Right atrium auricular region (tissue), 2 donors: ENCODE results near the gene MICA. TPM values are rescaled to one million over a fixed set of nuclear protein-coding genes. Genes with fewer than 3 reads are reported as not detected.

Experiments
- DNase-seq: peaks from one replicate; pipeline ENCODE4 v3.0.0-alpha.2; 2019; ENCODE audit warnings: low spot score
- H3K27ac ChIP-seq, 2 donors: fragments of 200-600 bp; sonication (generic); 1 replicate in 1 of 2; 2 replicates in 1 of 2; pipeline ENCODE4 v1.5.1; 2016 to 2019
- H3K27me3 ChIP-seq, 2 donors: fragments of 200-600 bp; sonication (generic); one replicate each; pipeline versions ENCODE4 v1.5.1 to v1.6.0; 2017 to 2019
- H3K36me3 ChIP-seq: fragments of 200-600 bp; sonication (generic); one replicate; pipeline ENCODE4 v1.5.1; 2016
- H3K4me1 ChIP-seq, 2 donors: fragments of 200-600 bp; sonication (generic); one replicate each; pipeline versions ENCODE4 v1.5.1 to v1.6.0; 2017 to 2019
- H3K4me3 ChIP-seq, 2 donors: fragments of 200-600 bp; sonication (generic); 1 replicate in 1 of 2; 2 replicates in 1 of 2; pipeline ENCODE4 v1.5.1; 2017 to 2019; ENCODE audit warnings: mild to moderate bottlenecking in 1 of 2, moderate library complexity in 1 of 2
- H3K9me3 ChIP-seq, 2 donors: fragments of 200-600 bp; sonication (generic); one replicate each; pipeline ENCODE4 v1.5.1; 2019
- total RNA-seq, 2 donors: library from RNA; depleted of rRNA; stranded (reverse); fragments of >200 nt; gene quantifications; one replicate each; pipeline ENCODE4 v1.1.0, GENCODE V29; 2016
- TF ChIP-seq, protein P1 (sequence below), 2 donors: fragments of 200-600 bp; sonication (generic); IDR thresholded peaks; one replicate each; pipeline ENCODE4 v1.5.1; 2019; ENCODE audit warnings: antibody characterized with exemption in 2 of 2

The MICA gene
- total RNA-seq, result 10 to 100 TPM; 11.1 to 15.1 TPM

DNA sequence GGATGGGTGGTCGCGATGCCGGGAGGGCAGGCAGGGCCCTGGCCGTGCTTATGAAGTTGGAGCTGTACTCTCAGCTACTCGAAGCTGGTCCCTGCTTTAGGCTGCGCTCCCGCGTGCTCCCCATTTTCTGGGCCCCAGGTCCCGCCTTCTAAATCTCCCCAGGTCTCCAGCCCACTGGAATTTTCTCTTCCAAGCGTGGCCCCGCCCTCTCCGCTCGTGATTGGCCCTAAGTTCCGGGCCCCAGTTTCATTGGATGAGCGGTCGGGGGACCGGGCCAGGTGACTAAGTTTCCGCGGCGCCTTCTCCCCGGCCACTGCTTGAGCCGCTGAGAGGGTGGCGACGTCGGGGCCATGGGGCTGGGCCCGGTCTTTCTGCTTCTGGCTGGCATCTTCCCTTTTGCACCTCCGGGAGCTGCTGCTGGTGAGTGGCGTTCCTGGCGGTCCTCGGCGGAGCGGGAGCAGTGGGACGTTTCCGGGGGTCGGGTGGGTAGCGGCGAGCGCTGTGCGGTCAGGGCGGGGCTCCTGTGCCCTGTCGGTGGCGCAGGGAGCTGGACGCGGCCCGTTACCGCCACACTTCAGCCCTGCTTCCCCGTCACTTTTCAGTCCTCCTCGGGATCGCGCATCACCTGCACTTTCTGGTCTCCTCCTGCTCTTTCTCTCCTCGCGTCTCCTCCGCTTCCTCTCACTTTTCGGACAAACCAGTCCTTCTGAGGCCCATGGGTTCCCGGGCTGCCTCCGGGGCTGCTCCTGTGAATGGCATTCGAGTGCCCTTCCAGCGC, at the start of gene MICA:
MICA (plus strand) TSS at position 313 of the 778 bp plus-strand sequence; CDS start at position 351, 38 bp downstream.
- Histone ChIP-seq H3K27ac (peak within 1 kb of the TSS; percentile 99), H3K4me3 (peak within 1 kb of the TSS; percentile 53 to 75), H3K9me3 (no peaks in the 10 kb centered on the region), H3K36me3 (no peaks in the 10 kb centered on the region), H3K4me1 (peaks cover 0 to 56% of the 10 kb centered on the region in 2 donors), H3K27me3 (no peaks in the 10 kb centered on the region)
- TF ChIP-seq, protein P1, sequence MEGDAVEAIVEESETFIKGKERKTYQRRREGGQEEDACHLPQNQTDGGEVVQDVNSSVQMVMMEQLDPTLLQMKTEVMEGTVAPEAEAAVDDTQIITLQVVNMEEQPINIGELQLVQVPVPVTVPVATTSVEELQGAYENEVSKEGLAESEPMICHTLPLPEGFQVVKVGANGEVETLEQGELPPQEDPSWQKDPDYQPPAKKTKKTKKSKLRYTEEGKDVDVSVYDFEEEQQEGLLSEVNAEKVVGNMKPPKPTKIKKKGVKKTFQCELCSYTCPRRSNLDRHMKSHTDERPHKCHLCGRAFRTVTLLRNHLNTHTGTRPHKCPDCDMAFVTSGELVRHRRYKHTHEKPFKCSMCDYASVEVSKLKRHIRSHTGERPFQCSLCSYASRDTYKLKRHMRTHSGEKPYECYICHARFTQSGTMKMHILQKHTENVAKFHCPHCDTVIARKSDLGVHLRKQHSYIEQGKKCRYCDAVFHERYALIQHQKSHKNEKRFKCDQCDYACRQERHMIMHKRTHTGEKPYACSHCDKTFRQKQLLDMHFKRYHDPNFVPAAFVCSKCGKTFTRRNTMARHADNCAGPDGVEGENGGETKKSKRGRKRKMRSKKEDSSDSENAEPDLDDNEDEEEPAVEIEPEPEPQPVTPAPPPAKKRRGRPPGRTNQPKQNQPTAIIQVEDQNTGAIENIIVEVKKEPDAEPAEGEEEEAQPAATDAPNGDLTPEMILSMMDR (IDR thresholded peaks at IDR 0.05), result peak in 1 of 2 donors; percentile 33
- DNase-seq, result peak; percentile 97

- Histone ChIP-seq H3K9me3 (no peaks in the 10 kb centered on the region), H3K36me3 (peaks cover 7% of the 10 kb centered on the region), H3K4me3 (peak overlapping the region in 1 of 2 donors; percentile 4), H3K27me3 (no peaks in the 10 kb centered on the region), H3K4me1 (peaks cover 0 to 17% of the 10 kb centered on the region in 2 donors), H3K27ac (no peak overlapping the region)
- TF ChIP-seq, protein P1 (IDR thresholded peaks at IDR 0.05), result no peak
- DNase-seq, result no peak
Measured at GRCh38 chr6:31354158-31354863, 49.1 kb upstream of the MICA start.

GRCh38 chr6:31354864-31355582, 48.4 kb upstream of the MICA start:
- no peaks in the 10 kb centered on the region for H3K27me3 ChIP-seq
- H3K36me3 ChIP-seq, result peaks cover 7% of the 10 kb centered on the region
- peaks cover 0 to 17% of the 10 kb centered on the region in 2 donors for H3K4me1 ChIP-seq
- peak overlapping the region in 1 of 2 donors; percentile 68 for H3K27ac ChIP-seq
- H3K9me3 ChIP-seq, result no peaks in the 10 kb centered on the region
- DNase-seq, result no peak
- TF ChIP-seq, protein P1 (IDR thresholded peaks at IDR 0.05), result no peak
- H3K4me3 ChIP-seq, result peak overlapping the region; percentile 59 to 66

DNA sequence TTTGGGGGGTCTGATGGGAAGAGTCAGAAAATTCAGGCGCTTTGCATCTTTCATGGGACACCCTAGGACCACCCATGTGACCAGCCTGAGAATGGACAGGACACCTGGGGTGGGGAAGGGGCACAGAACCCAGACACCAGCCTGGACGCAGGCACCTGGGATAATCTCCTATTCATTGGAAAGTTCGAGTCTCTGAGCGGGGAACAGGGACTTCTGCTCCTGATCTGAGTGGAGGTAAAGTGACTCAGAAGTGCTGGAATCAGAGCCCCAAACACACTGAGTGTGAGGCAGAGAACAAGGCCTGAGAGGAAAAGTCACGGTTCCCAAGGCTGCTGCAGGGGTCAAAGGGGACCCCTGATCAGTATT, 47.8 kb upstream of the MICA start:
- DNase-seq, result no peak
- Histone ChIP-seq H3K27me3 (no peaks in the 10 kb centered on the region), H3K36me3 (peaks cover 7% of the 10 kb centered on the region), H3K27ac (peak overlapping the region in 1 of 2 donors; percentile 68), H3K4me1 (peaks cover 0 to 17% of the 10 kb centered on the region in 2 donors), H3K4me3 (peak overlapping the region; percentile 59 to 66), H3K9me3 (no peaks in the 10 kb centered on the region)
- TF ChIP-seq, protein P1 (IDR thresholded peaks at IDR 0.05), result no peak

- peaks cover 7% of the 10 kb centered on the region for H3K36me3 ChIP-seq
- H3K9me3 ChIP-seq, result no peaks in the 10 kb centered on the region
- peak overlapping the region; percentile 59 to 66 for H3K4me3 ChIP-seq
- DNase-seq, result no peak
- H3K27ac ChIP-seq, result peak overlapping the region; percentile 68 to 78
- H3K4me1 ChIP-seq, result peaks cover 0 to 17% of the 10 kb centered on the region in 2 donors
- TF ChIP-seq, protein P1 (IDR thresholded peaks at IDR 0.05), result no peak
- H3K27me3 ChIP-seq, result no peaks in the 10 kb centered on the region
Measured at GRCh38 chr6:31356216-31356945, 47.0 kb upstream of the MICA start.
